Immature natural killer cell (primary cell): Measurements from ENCODE around the gene GUF1. TPM values are rescaled to one million over a fixed set of nuclear protein-coding genes. Genes with fewer than 3 reads are reported as not detected.
A peak's percentile ranks its signal among the peaks of the same experiment; 100 is the strongest.

Experiments used
- DNase-seq, 3 donors: peaks; one replicate each; pipeline ENCODE4 v3.0.0; 2022; ENCODE audit warnings: mixed read lengths in 1 of 3
- H3K27ac Mint-ChIP-seq, 6 donors: one replicate each; pipeline ENCODE4 v1.8.0; 2020; ENCODE audit warnings: mixed read lengths in 6 of 6, mild to moderate bottlenecking in 5 of 6, inconsistent platforms in 4 of 6, moderate library complexity in 3 of 6
- H3K27me3 Mint-ChIP-seq, 3 donors: one replicate each; pipeline ENCODE4 v1.8.0; 2020 to 2021; ENCODE audit warnings: low read depth in 3 of 3, mild to moderate bottlenecking in 3 of 3, mixed read lengths in 3 of 3, moderate library complexity in 3 of 3, inconsistent platforms in 1 of 3
- H3K36me3 Mint-ChIP-seq, 3 donors: one replicate each; pipeline ENCODE4 v1.8.0; 2020; ENCODE audit warnings: mixed read lengths in 3 of 3, inconsistent platforms in 2 of 3, mild to moderate bottlenecking in 2 of 3
- H3K4me1 Mint-ChIP-seq, 2 donors: one replicate each; pipeline ENCODE4 v1.8.0; 2020; ENCODE audit warnings: inconsistent platforms in 2 of 2, mild to moderate bottlenecking in 2 of 2, mixed read lengths in 2 of 2, moderate library complexity in 1 of 2
- H3K4me3 Mint-ChIP-seq, 5 donors: one replicate each; pipeline ENCODE4 v1.8.0; 2020; ENCODE audit warnings: mild to moderate bottlenecking in 5 of 5, mixed read lengths in 5 of 5, inconsistent platforms in 3 of 5, moderate library complexity in 3 of 5
- H3K9me3 Mint-ChIP-seq, 6 donors: one replicate each; pipeline ENCODE4 v1.8.0; 2020; ENCODE audit warnings: mild to moderate bottlenecking in 6 of 6, mixed read lengths in 6 of 6, inconsistent platforms in 4 of 6, moderate library complexity in 3 of 6
- polyA plus RNA-seq, 3 donors: library from polyadenylated mRNA; unstranded; fragments of 300-500 nt; fragmentation: Illumina TruSeq; gene quantifications; one replicate each; pipeline ENCODE4 v1.2.3, GENCODE V29; 2021

The GUF1 gene
- polyA plus RNA-seq, 3 donors from 2014 or later, result 9.3 to 16.1 (median 10.9) TPM

DNA sequence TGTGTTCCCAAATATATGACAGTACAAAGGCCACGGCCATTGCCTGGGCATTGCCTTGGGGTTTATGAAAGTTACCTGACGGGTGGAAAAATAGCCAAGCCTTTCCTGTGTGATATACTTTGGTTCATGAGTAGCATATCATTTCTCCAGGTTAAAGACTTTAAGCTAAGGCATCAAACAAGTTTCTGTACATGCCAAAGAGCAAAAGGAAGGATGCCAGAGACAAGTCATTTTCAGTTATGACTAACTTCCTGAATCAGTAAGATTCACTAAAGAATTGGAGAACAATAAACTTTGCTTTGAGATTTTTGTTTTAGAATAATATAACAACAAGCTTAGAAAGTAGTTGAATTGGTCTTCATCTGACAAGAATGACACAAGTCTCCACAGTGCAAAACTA, 9.7 kb upstream of the GUF1 start:
- no peak overlapping the region for H3K4me3 Mint-ChIP-seq
- peaks cover 3 to 13% (median 5%) of the 10 kb centered on the region in 3 donors for H3K27me3 Mint-ChIP-seq
- no peak for DNase-seq
- H3K9me3 Mint-ChIP-seq, result no peaks in the 10 kb centered on the region
- H3K4me1 Mint-ChIP-seq, result no peaks in the 10 kb centered on the region
- H3K36me3 Mint-ChIP-seq, result no peaks in the 10 kb centered on the region
- H3K27ac Mint-ChIP-seq, result no peak overlapping the region

DNA sequence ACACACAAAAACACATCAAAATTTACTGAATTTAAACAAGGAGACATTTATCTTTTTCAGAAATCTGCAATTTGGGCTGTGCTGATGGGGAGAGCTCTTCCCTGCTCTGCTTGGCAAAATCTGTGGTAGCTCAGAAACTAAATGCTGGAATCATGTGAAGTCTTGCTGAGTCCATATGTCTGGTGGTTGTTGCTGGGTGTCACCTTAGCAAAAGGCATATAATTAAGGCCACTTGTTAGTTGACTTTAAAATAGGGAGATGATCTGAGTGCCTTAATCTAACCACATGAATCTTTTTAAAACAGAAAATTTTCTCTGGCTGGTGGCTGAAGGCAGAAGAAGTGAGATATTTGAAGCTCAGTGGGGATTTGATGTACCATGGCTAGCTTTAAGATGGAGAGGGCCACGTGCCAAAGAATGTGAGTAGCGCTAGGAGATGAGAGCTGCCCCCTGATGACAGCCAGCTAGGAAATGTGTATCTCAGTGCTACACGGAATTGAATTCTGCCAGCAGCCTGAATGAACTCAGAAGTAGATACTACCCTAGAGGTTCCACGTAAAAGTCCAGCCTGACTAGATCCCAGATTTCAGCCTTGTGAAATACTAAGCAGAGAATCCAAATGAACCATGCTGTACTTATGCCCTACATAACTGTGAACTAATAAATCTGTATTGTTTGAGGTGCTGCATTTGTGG, 7.6 kb upstream of the GUF1 start:
- H3K4me3 Mint-ChIP-seq, result no peak overlapping the region
- H3K27ac Mint-ChIP-seq, result no peak overlapping the region
- H3K36me3 Mint-ChIP-seq, result no peaks in the 10 kb centered on the region
- H3K9me3 Mint-ChIP-seq, result no peaks in the 10 kb centered on the region
- no peak for DNase-seq
- no peaks in the 10 kb centered on the region for H3K4me1 Mint-ChIP-seq
- peaks cover 3 to 17% (median 5%) of the 10 kb centered on the region in 3 donors for H3K27me3 Mint-ChIP-seq

DNA sequence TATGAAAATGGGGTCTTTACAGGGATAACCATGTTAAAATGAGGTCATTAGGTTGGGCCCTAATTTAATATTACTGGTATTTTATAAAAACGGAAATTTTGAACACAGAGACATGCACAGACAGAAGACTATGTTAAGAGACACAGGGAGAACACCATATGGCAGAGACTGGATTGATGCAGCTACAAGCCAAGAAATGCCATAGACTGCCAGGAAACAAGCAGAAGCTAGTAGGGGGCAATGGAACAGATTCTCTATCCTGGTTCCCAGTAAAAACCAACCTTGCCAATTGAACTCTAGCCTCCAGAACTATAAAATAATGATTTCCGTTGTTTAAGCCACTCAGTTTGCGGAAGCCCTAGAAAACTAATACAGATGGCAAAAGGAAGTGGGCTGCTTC, 6.6 kb upstream of the GUF1 start:
- no peaks in the 10 kb centered on the region for H3K36me3 Mint-ChIP-seq
- peaks cover 0 to under 1% of the 10 kb centered on the region in 2 donors for H3K4me1 Mint-ChIP-seq
- H3K27me3 Mint-ChIP-seq, result peaks cover 3 to 17% (median 5%) of the 10 kb centered on the region in 3 donors
- no peaks in the 10 kb centered on the region for H3K9me3 Mint-ChIP-seq
- no peak overlapping the region for H3K4me3 Mint-ChIP-seq
- no peak overlapping the region for H3K27ac Mint-ChIP-seq
- no peak for DNase-seq

DNA sequence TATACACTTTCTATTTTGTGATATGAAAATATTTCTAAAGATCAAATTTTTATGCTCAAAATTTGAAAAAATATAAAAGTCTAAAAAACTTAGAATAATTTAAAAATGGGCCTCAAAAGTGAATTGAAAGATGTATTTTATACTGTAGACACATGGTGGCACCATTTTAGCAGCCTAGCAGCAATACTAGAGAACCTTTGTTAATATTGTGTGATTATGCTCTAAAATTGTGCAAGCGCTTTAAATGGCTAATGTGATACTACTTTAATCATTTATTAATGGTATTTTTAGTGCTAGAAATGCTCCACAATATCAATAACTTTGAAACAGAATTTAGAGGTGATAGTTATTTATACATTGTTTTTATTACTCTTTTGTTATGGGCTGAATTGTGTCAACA, 3.7 kb upstream of the GUF1 start:
- no peak for DNase-seq
- H3K27me3 Mint-ChIP-seq, result peaks cover 6 to 17% (median 6%) of the 10 kb centered on the region in 3 donors
- no peak overlapping the region for H3K27ac Mint-ChIP-seq
- H3K4me1 Mint-ChIP-seq, result peaks cover 17 to 22% of the 10 kb centered on the region in 2 donors
- no peaks in the 10 kb centered on the region for H3K36me3 Mint-ChIP-seq
- H3K4me3 Mint-ChIP-seq, result no peak overlapping the region
- no peaks in the 10 kb centered on the region for H3K9me3 Mint-ChIP-seq

DNA sequence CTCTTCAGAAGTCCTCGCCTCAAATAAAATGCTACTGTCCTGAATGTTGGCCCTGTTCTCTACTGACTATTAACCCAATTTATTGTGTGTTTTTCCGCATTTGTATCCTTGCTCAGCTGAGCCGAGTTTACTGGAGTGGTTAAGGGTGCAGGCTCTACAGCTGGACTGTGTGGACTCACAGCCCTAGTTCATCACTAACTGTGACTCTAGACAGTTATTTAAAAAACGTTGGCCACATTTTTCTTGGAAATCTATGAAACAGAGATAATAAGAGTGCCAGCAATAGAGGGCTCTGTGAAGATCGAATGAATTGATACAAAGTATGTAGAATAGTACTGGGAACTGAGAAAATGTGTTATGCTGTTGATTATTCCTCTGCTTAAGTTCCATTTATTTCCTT, 2.9 kb upstream of the GUF1 start:
- Mint-ChIP-seq H3K27ac (no peak overlapping the region), H3K9me3 (no peaks in the 10 kb centered on the region), H3K36me3 (no peaks in the 10 kb centered on the region), H3K4me3 (no peak overlapping the region), H3K27me3 (peaks cover 3 to 17% (median 6%) of the 10 kb centered on the region in 3 donors), H3K4me1 (peaks cover 25 to 26% of the 10 kb centered on the region in 2 donors)
- DNase-seq, result no peak

DNA sequence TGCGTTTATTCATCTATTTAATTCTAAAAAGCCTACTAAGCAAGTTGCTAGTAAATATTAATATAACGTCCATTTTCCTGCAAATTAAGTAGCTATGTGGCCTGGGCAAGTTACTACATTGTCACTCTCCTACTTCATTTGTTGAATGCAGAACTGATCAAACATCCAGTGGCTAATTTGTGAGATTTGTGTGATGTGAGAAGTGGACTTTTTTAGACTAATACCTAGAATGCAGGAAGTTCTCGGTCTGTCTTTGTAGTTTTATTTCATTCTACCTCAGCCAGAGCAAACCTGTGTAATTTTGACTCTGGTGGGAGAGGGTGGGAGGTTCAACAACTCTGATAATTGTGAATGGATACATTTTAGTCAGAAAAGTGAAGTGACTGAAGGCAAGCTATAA, 840 bp downstream of the GUF1 start:
- Mint-ChIP-seq H3K9me3 (no peaks in the 10 kb centered on the region), H3K27ac (peak overlapping the region; percentile 97 to 100 (median 99)), H3K4me3 (peak overlapping the region; percentile 98 to 99 (median 98)), H3K4me1 (peaks cover 32 to 45% of the 10 kb centered on the region in 2 donors), H3K27me3 (peaks cover 3 to 5% (median 5%) of the 10 kb centered on the region in 3 donors), H3K36me3 (peaks cover 2% of the 10 kb centered on the region in 3 donors)
- no peak for DNase-seq

DNA sequence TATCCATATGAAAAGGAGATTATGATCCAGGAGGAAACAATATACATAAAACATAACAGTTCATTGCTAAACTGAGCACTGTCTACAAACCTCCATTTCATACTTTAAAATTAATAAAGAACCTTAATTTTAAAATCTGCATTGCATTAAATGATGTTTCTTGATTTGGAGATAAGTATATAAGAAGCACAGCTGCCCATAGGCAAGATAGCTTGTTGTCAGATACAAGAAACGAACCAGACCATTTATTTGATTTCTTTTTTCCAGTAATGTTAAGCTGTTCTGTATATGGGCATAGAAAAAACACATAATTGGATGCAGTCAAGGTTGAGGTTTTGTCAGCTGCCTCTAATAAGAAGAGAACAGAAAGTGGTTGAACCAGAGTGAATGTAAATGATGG, 6.4 kb downstream of the GUF1 start:
- Mint-ChIP-seq H3K27ac (peak overlapping the region in 2 of 6 donors; percentile 17 to 43), H3K27me3 (no peaks in the 10 kb centered on the region), H3K36me3 (peaks cover 14 to 35% (median 27%) of the 10 kb centered on the region in 3 donors), H3K4me1 (peaks cover 16 to 36% of the 10 kb centered on the region in 2 donors), H3K9me3 (no peaks in the 10 kb centered on the region), H3K4me3 (no peak overlapping the region)
- no peak for DNase-seq

DNA sequence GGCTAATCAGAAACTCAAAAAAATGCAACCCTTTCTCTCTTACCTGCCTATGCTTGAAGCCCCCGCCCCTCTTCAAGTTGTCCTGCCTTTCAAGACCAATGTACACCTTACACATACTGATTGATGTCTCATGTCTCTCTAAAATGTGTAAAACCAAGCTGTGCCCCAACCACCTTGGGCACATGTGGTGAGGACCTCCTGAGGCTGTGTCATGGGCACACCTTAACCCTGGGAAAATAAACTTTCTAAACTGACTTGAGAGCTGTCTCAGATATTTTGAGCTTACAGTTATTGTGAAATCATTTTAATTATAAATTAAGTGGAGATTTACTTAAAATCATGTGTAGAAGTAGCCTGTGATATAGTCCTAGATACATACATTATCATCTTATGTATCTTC, 22.2 kb downstream of the GUF1 start:
- peak overlapping the region; percentile 12 to 86 (median 65) for H3K27ac Mint-ChIP-seq

DNA sequence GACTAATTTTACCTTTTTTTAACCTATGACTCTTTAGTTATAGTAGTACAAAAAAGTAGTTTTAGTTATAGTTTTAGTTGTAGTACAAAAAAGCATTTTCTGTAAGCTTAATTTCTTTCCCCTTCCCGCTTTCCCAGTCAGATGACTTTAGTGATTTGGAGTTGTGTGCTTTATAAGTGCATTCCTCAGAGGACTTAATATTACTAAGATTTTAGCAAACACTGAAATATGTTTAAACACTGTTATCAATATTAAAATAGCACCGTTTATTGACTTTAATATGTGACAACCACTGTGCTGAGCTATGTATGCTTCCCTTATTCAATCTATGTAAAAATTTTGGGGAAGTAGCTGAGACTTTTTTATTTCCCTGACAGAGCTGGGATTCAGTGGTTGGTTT, 22.8 kb downstream of the GUF1 start:
- Mint-ChIP-seq H3K27ac (peak overlapping the region in 1 of 6 donors; percentile 46), H3K4me3 (no peak overlapping the region), H3K9me3 (no peaks in the 10 kb centered on the region), H3K36me3 (peaks cover 16 to 44% (median 21%) of the 10 kb centered on the region in 3 donors), H3K4me1 (peaks cover 5 to 23% of the 10 kb centered on the region in 2 donors), H3K27me3 (no peaks in the 10 kb centered on the region)
- no peak for DNase-seq

More for the DNA sequence above, 22.2 kb downstream of the GUF1 start:
- no peak for DNase-seq
- H3K27me3 Mint-ChIP-seq, result no peaks in the 10 kb centered on the region
- peaks cover 15 to 47% (median 24%) of the 10 kb centered on the region in 3 donors for H3K36me3 Mint-ChIP-seq
- peaks cover 6 to 27% of the 10 kb centered on the region in 2 donors for H3K4me1 Mint-ChIP-seq
- no peaks in the 10 kb centered on the region for H3K9me3 Mint-ChIP-seq
- no peak overlapping the region for H3K4me3 Mint-ChIP-seq

DNA sequence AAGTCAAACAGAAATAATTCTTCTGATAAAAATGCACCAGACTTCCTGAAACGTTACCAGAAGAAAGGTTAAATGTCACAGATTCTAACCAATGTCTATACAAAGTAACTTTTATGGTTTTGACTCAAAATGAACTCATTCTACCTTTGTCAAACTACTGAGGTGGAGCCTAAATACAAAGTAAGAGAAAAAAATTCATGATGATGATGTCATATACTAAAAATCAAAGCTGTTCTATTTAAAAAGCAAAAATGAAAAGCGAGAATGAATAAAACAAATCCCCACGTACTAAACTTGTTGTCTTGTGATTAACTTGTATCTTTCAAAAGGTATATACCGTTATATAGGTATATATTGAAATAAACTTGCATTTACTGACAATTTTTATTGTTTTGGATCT, 26.5 kb downstream of the GUF1 start:
- H3K27ac Mint-ChIP-seq, result no peak overlapping the region
- peaks cover 13 to 34% (median 13%) of the 10 kb centered on the region in 3 donors for H3K36me3 Mint-ChIP-seq
- H3K4me1 Mint-ChIP-seq, result peaks cover 5 to 15% of the 10 kb centered on the region in 2 donors

DNA sequence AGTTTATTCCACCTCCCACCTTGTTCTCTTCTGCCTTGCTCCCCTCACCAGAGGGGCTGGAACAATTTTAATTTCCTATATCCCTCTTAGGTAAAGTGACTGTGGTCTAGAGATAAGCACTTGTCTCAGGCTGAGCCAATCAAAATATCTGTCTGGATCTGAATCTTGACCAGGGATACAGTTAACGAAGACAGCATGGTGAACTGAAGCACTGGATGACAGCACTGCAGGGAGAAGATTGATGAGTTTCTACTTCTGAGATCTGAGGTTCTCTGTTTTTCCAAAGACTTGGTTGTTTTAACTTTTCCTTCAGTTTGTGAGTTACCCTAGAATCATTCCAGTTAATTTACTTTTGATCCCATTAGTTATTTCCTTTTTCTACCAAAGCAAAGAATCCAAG, 34.9 kb downstream of the GUF1 start:
- Mint-ChIP-seq H3K4me3 (no peak overlapping the region), H3K27ac (no peak overlapping the region)

More for the DNA sequence above, 26.5 kb downstream of the GUF1 start:
- no peaks in the 10 kb centered on the region for H3K27me3 Mint-ChIP-seq
- H3K4me3 Mint-ChIP-seq, result no peak overlapping the region
- no peaks in the 10 kb centered on the region for H3K9me3 Mint-ChIP-seq
- DNase-seq, result no peak

DNA sequence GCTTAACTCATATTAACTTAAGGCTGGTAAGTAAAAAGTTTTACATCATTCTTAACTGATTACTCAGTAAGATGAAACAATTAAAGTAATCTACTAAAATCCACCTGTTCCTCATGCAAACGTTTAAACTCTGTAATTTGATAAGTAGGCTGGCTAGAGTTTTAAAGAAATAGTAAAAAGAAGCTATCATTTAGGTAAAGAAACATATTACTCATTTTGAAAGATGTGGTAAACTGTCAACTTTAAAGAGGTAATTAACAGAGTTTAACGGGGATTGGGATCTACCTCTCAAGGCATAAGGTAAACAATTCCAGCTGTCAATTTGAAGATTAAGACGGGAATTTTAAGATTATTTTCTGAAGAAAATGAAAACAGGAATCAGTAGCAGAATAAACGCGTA, 38.4 kb downstream of the GUF1 start:
- H3K36me3 Mint-ChIP-seq, result peaks cover 4 to 10% (median 6%) of the 10 kb centered on the region in 3 donors
- H3K4me1 Mint-ChIP-seq, result peaks cover 9 to 37% of the 10 kb centered on the region in 2 donors
- no peaks in the 10 kb centered on the region for H3K9me3 Mint-ChIP-seq
- H3K27ac Mint-ChIP-seq, result no peak overlapping the region
- no peak for DNase-seq
- H3K4me3 Mint-ChIP-seq, result no peak overlapping the region
- no peaks in the 10 kb centered on the region for H3K27me3 Mint-ChIP-seq

More for the DNA sequence above, 34.9 kb downstream of the GUF1 start:
- Mint-ChIP-seq H3K27me3 (no peaks in the 10 kb centered on the region), H3K4me1 (peaks cover 0 to 6% of the 10 kb centered on the region in 2 donors), H3K9me3 (no peaks in the 10 kb centered on the region), H3K36me3 (peaks cover 4 to 6% (median 6%) of the 10 kb centered on the region in 3 donors)
- no peak for DNase-seq

DNA sequence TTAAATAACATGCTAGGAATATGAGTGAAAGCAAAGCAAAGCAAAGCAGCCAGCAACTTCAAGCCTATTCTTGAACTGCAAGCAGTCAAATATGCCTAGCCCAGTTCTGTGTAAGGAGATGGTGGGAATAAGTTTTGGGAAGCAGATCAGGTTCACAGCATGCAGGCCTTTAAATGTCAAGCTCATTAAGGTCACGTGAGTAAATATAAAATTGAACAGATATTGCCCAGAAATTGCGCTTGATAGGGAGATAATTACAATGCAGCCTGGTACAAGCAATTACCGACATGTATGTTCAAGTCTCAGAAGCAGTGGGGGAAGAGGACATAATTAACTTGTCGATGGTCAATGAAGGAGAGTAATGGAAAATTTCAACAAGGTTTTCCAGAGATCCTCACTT, 42.2 kb downstream of the GUF1 start:
- Mint-ChIP-seq H3K9me3 (no peaks in the 10 kb centered on the region), H3K36me3 (peaks cover 0 to 3% (median 0%) of the 10 kb centered on the region in 3 donors), H3K27ac (no peak overlapping the region), H3K4me1 (peaks cover 28 to 71% of the 10 kb centered on the region in 2 donors), H3K27me3 (peaks cover 0 to 2% (median 1%) of the 10 kb centered on the region in 3 donors), H3K4me3 (no peak overlapping the region)
- DNase-seq, result no peak

DNA sequence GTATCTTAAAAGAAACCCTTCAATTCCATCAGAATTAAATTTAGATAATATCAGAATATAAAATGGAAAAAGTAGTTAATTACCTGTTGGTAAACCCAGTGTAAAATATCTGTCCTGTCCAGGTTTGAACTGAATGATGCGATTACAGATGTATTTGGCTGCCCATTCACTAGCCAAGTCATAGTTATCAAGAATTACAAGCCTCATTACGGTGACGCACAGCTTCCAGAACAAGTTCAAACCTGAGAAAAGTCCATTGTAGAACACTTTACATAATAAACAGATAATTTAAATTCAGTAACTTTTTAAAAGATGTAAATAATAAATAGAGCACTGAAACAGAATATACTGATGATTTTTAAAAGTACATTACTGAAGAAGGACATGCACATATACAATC, 43.8 kb downstream of the GUF1 start:
- no peak overlapping the region for H3K4me3 Mint-ChIP-seq
- peaks cover 0 to 4% (median 0%) of the 10 kb centered on the region in 6 donors for H3K9me3 Mint-ChIP-seq
- H3K27ac Mint-ChIP-seq, result no peak overlapping the region
- peaks cover 41 to 81% of the 10 kb centered on the region in 2 donors for H3K4me1 Mint-ChIP-seq
- no peak for DNase-seq
- H3K27me3 Mint-ChIP-seq, result peaks cover 5 to 9% (median 9%) of the 10 kb centered on the region in 3 donors
- H3K36me3 Mint-ChIP-seq, result peaks cover 0 to 3% (median 0%) of the 10 kb centered on the region in 3 donors
